OCI-LY7 (cell line): ENCODE data around the gene MEF2C. TPM values are rescaled to one million over a fixed set of nuclear protein-coding genes. Genes with fewer than 3 reads are reported as not detected.
A peak's percentile ranks its signal among the peaks of the same experiment; 100 is the strongest.

Source experiments
- BruUV-seq: library from RNA; stranded (reverse); fragments of 400-500 nt; replicated peaks from 2 replicates; lab custom pipeline; 2021; lab: Mats Ljungman, UMichigan
- CTCF ChIA-PET: fragments of 300-600 bp; sonication (Branson Sonifier 250); formaldehyde crosslinking; loops from one replicate; lab custom pipeline; 2022; ENCODE audit warnings: antibody characterized with exemption; ENCODE audit not compliant: unreplicated experiment; lab: Charles Lee
- POLR2A ChIA-PET: fragments of 300-600 bp; sonication (Branson Sonifier 250); formaldehyde crosslinking; loops from one replicate; lab custom pipeline; 2022; ENCODE audit warnings: antibody characterized with exemption; lab: Charles Lee
- DNase-seq: peaks from one replicate; pipeline ENCODE4 v3.0.0-alpha.2; 2015; ENCODE audit warnings: low spot score
- H2AFZ ChIP-seq: fragments of 200-600 bp; sonication (generic), shearing (Covaris generic); 2 replicates; pipeline ENCODE4 v1.6.1; 2014; ENCODE audit warnings: mild to moderate bottlenecking, antibody characterized with exemption, low read length, moderate library complexity
- H3K27ac ChIP-seq: fragments of 200-600 bp; sonication (generic); 2 replicates; pipeline ENCODE4 v1.5.1; 2014; ENCODE audit warnings: mixed run types, low read depth, mild to moderate bottlenecking, moderate library complexity, low read length, inconsistent platforms; ENCODE audit not compliant: poor library complexity, severe bottlenecking
- H3K36me3 ChIP-seq: fragments of 200-600 bp; sonication (generic); 2 replicates; pipeline ENCODE4 v1.6.1; 2014; ENCODE audit warnings: mild to moderate bottlenecking, antibody characterized with exemption, low read length, moderate library complexity, mixed read lengths; ENCODE audit not compliant: insufficient read depth
- H3K4me1 ChIP-seq: fragments of 200-600 bp; sonication (generic); 2 replicates; pipeline ENCODE4 v1.5.1; 2014; ENCODE audit warnings: mild to moderate bottlenecking, low read length; ENCODE audit not compliant: insufficient read depth, poor library complexity, severe bottlenecking
- H3K4me2 ChIP-seq: fragments of 200-600 bp; sonication (generic); 2 replicates; pipeline ENCODE4 v1.6.1; 2014; ENCODE audit warnings: mild to moderate bottlenecking, low read length
- H3K4me3 ChIP-seq: fragments of 200-600 bp; sonication (generic); 2 replicates; pipeline ENCODE4 v1.5.1; 2014; ENCODE audit warnings: mild to moderate bottlenecking, low read depth, low read length; ENCODE audit not compliant: poor library complexity, severe bottlenecking
- H3K79me2 ChIP-seq: fragments of 200-600 bp; sonication (generic); 2 replicates; pipeline ENCODE4 v1.6.1; 2016; ENCODE audit warnings: low read depth, mild to moderate bottlenecking, low read length, moderate library complexity, mixed read lengths; ENCODE audit not compliant: insufficient read depth
- H3K9me2 ChIP-seq: fragments of 200-600 bp; sonication (generic); 2 replicates; pipeline ENCODE4 v1.6.1; 2016; ENCODE audit warnings: mild to moderate bottlenecking, low read length, mixed read lengths; ENCODE audit not compliant: insufficient read depth
- H3K9me3 ChIP-seq: fragments of 200-600 bp; sonication (generic); 2 replicates; pipeline ENCODE4 v1.6.1; 2014; ENCODE audit warnings: mild to moderate bottlenecking, mixed run types, low read length, mixed read lengths
- H4K20me1 ChIP-seq: fragments of 200-600 bp; sonication (generic); 2 replicates; pipeline ENCODE4 v1.6.1; 2014; ENCODE audit warnings: mild to moderate bottlenecking, antibody characterized with exemption, low read length, moderate library complexity, mixed read lengths; ENCODE audit not compliant: insufficient read depth
- CTCF ChIP-seq: fragments of 200-600 bp; sonication (generic); conservative IDR thresholded peaks from 2 replicates; pipeline ENCODE4 v1.5.1; 2014; ENCODE audit warnings: mild to moderate bottlenecking, antibody characterized with exemption, low read length, moderate library complexity, mixed read lengths
- EZH2phosphoT487 ChIP-seq: fragments of 200-600 bp; sonication (generic); IDR thresholded peaks from 2 replicates; pipeline ENCODE4 v1.6.1; 2018; ENCODE audit warnings: low read depth, borderline replicate concordance, mild to moderate bottlenecking, mixed run types, antibody characterized with exemption, low read length, moderate library complexity, mixed read lengths
- intact Hi-C: fragments of 100-400 bp; cut with micrococcal nuclease; formaldehyde crosslinking; loops from one replicate; pipeline ENCODE4 v1.10.0; 2022; ENCODE audit not compliant: unreplicated experiment
- total RNA-seq, 2 experiments: library from RNA; depleted of rRNA in 1 of 2; stranded (reverse); fragments of >200 nt in 1 of 2; shearing (Covaris generic) in 1 of 2; gene quantifications; 2 replicates each; pipeline ENCODE4 v1.2.3, GENCODE V29; 2014 to 2022

The MEF2C gene
- total RNA-seq, 2 experiments from 2014 or later = 5.5 to 57.6 TPM

- Histone ChIP-seq H3K36me3 (no peaks in the 10 kb centered on the region), H3K27ac (no peak overlapping the region), H3K4me2 (no peak overlapping the region), H3K4me1 (no peaks in the 10 kb centered on the region), H3K79me2 (no peaks in the 10 kb centered on the region), H2AFZ (peak overlapping the region; percentile 26; the same call in 1 of the 2 replicates), H3K9me2 (no peaks in the 10 kb centered on the region), H4K20me1 (no peaks in the 10 kb centered on the region), H3K9me3 (no peaks in the 10 kb centered on the region), H3K4me3 (no peak overlapping the region)
- no TSS peak for BruUV-seq
- CTCF ChIA-PET = no interaction called here
- no peak for DNase-seq
- intact Hi-C loops = no loop called here
- POLR2A ChIA-PET = interaction anchor here (1.2 kb wide), 1 partner anchor 52 kb away, joined by 3 read pairs; no protein-coding TSS in a partner anchor
- TF ChIP-seq EZH2phosphoT487 = no peak
- TF ChIP-seq CTCF = no peak
Observed at GRCh38 chr5:88785746-88786565, 97.0 kb downstream of the MEF2C start.

DNA sequence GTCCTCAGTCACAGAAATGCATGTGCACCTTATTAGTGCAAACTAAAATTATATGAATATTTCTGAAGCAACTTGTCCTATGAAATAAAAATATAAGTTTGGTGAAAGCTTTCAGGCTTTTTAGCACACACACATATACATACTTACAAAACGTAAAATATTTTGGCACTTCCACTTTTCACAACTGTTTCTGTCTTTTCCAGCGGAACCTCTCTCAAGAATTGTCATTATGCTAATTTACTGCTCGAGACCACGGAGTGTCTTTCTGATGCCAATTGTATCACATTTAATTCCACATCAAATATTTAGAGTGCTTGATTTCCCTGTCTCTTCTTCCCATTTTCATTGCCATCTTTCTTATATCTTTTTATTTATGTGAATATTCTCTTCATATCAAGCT, 100.4 kb downstream of the MEF2C start:
- ChIA-PET POLR2A (interaction anchor here (1.4 kb wide), 1 partner anchor 35 kb away, joined by 3 read pairs; no protein-coding TSS in a partner anchor), CTCF (no interaction called here)
- no peaks in the 10 kb centered on the region for H4K20me1 ChIP-seq
- TF ChIP-seq CTCF (no peak), EZH2phosphoT487 (no peak)
- no peaks in the 10 kb centered on the region for H3K36me3 ChIP-seq
- no peak overlapping the region for H3K4me2 ChIP-seq
- H3K79me2 ChIP-seq = no peaks in the 10 kb centered on the region
- DNase-seq = no peak
- no peak overlapping the region for H2AFZ ChIP-seq
- no peaks in the 10 kb centered on the region for H3K9me2 ChIP-seq
- no peak overlapping the region for H3K27ac ChIP-seq
- no peaks in the 10 kb centered on the region for H3K9me3 ChIP-seq
- no TSS peak for BruUV-seq
- intact Hi-C loops = no loop called here
- H3K4me1 ChIP-seq = no peaks in the 10 kb centered on the region
- H3K4me3 ChIP-seq = no peak overlapping the region

GRCh38 chr5:88780736-88781135, 102.2 kb downstream of the MEF2C start:
- ChIA-PET POLR2A (no interaction called here), CTCF (no interaction called here)
- Histone ChIP-seq H3K36me3 (no peaks in the 10 kb centered on the region), H3K9me3 (no peaks in the 10 kb centered on the region), H3K9me2 (no peaks in the 10 kb centered on the region), H3K4me2 (no peak overlapping the region), H3K79me2 (no peaks in the 10 kb centered on the region), H3K4me3 (no peak overlapping the region), H3K4me1 (no peaks in the 10 kb centered on the region), H4K20me1 (no peaks in the 10 kb centered on the region), H2AFZ (no peak overlapping the region), H3K27ac (no peak overlapping the region)
- no TSS peak for BruUV-seq
- DNase-seq = no peak
- intact Hi-C loops = no loop called here
- no peak for TF ChIP-seq EZH2phosphoT487
- TF ChIP-seq CTCF = no peak
